NOMO-1 treated with dmso at 0.1 percent for 144 hours (cell line): ENCODE measurements around the gene ENPEP.
A peak's percentile ranks its signal among the peaks of the same experiment; 100 is the strongest.
"Not testable (repeated sequence)": the region's sequence is repeated elsewhere in the genome, so short reads cannot be mapped to it uniquely, and the experiment has no call there.

Source experiments
- DNase-seq: peaks from one replicate; lab custom pipeline; 2025; ENCODE audit not compliant: unreplicated experiment; lab: John Stamatoyannopoulos, UW

ENPEP gene

DNA sequence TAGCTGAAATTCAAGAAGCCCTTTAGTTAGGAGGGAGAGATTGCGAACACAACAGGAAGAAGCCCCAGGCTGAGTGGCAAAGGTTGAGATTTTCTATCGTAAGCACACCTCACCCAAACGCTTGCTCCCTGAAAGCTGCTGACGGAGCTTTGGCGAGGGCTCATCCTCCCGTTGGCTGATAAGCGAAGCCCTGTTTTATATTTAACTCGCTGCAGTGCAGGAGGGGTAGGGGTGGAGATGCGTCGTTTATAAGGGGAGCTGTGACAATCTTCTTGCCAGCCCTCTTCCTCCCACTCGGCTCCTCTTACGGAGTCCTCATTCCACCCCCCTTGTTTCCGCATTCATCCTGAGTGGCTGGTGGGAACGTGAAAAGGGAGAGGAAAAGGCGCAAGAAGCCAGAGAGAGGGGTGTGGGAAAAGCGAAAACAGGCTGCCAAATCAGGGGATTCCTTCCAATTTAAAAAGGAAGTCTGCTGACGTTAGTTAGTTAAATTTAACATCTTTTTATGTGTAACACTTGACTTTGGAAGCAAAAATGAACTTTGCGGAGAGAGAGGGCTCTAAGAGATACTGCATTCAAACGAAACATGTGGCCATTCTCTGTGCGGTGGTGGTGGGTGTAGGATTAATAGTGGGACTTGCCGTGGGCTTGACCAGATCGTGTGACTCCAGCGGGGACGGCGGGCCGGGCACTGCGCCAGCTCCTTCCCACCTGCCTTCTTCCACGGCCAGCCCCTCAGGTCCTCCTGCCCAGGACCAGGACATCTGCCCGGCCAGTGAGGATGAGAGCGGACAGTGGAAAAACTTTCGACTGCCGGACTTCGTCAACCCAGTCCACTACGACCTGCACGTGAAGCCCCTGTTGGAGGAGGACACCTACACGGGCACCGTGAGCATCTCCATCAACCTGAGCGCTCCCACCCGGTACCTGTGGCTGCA, at the start of gene ENPEP:
Gene ENPEP (plus strand): TSS at position 275 of the 938 bp plus-strand sequence. CDS start 260 bp downstream, at position 535.
- DNase-seq, result no peak

GRCh38 chr4:110431805-110432204, 44.1 kb upstream of the ENPEP start:
- not testable (repeated sequence) for DNase-seq

- not testable (repeated sequence) for DNase-seq
These were observed 38.7 kb upstream of the ENPEP start for GRCh38 chr4:110437292-110437691.

DNA sequence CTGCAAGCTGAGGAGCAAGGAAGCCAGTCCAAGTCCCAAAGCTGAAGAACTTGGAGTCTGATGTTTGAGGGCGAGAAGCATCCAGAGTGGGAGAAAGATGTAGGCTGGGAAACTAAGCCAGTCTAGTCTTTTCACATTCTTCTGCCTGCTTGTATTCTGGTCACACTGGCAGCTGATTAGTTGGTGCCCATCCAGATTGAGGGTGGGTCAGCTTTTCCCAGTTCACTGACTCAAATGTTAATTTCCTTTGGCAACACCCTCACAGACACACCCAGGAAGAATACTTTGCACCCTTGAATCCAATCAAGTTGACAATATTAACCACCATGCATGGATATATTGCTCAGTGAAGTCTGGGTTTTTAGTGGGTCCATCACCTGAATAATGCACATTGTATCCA, 36.7 kb upstream of the ENPEP start:
- DNase-seq, result not testable (repeated sequence)

DNA sequence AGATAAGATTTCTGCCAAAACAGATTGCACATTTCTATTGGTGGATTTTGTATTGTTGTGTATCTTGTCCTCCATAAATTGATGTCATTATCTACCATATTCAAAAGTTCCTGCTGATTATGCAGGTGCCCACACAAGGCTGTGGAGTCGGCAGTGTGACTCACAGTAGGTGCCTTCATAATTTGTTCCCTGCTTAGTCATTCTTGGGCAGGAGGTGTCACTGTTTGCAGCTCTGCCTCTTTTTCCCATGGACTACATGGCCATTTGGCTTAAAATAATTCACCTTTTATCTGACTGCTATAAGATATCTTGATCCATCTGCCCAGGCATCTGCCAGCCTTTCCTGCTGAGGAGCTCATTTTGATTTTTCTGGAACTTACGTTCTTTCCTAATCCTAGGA, 33.6 kb upstream of the ENPEP start:
- DNase-seq, result no peak

DNA sequence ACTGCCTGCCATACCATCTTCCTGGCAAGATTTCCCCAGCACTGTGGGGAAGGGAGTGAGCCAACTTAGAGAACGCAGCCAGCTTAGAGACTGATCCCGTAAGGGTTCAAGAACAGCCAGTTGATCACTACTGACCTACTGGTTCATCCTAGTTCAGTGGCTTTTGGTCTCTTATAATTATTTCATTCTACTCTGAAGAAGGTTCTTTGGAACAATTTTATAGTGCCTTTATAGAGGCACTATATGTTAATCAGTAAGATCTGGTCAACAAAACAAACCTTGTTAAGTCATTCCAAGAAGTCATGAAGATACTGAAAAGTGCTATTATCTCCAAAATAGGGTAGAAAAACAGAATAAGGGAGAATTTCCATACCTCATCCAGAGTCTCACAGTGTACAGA, 33.2 kb upstream of the ENPEP start:
- no peak for DNase-seq

GRCh38 chr4:110449947-110450346, 26.0 kb upstream of the ENPEP start:
- no peak for DNase-seq

- no peak for DNase-seq
These were observed 23.4 kb upstream of the ENPEP start for GRCh38 chr4:110452546-110452945.

DNA sequence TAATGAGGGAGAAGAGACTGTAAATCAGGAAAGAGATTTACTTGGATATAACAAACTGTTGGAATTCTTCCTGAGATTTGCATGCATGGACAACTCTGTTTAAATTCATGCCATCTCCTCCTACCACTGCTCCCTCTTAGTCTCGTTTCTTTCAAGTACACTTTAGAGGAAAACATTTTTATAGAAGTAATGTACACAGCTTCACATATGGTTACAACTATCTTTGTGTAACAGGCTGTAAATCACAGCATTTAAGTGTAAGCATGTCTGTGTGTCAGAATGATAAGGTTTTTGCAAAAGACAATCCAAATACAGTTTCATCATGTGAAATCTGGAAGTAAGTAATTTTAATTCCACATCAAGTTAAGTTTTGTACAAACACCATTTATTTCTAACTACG, 21.5 kb upstream of the ENPEP start:
- no peak for DNase-seq

GRCh38 chr4:110458494-110459266, 17.3 kb upstream of the ENPEP start:
- DNase-seq, result no peak

GRCh38 chr4:110460074-110460746, 15.7 kb upstream of the ENPEP start:
- no peak for DNase-seq

GRCh38 chr4:110467400-110467799, 8.6 kb upstream of the ENPEP start:
- no peak for DNase-seq

- no peak for DNase-seq
These were observed 3.2 kb upstream of the ENPEP start for GRCh38 chr4:110472583-110473329.

DNA sequence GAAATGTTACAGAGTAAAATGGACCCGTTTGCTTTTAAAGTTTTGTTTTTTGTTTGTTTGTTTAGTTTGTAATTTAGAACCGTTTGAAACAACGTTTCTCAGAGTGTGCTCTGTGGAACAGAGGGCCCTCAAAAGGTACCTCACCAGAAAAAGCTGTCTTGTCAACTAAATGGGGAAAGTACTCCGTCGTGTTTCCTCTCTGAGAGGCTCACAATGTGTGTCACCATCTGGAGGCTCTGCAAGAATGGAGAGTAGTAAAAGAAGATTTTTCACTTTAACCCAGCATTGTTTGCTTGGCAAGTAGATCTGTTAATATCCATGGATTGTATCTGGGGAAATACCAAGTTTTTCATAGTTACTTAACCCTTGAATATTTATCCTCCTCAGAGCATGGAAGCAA, 1.5 kb upstream of the ENPEP start:
- no peak for DNase-seq

DNA sequence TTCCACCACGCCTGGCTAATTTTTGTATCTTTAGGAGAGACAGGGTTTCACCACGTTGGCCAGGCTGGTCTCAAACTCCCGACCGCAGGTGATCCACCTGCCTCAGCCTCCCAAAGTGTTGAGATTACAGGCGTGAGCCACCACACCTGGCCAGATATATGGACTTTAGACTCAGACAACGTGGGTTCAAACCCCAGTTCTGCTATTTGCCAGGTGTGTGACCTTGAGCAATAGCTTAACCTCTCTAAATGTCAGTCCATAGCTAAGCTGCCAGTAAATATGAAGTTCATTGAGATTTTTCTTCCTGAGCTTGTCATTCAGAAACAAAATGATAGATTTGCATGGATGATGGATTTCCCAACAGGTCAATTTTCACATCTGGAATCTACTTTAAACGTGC, 875 bp upstream of the ENPEP start:
- not testable (repeated sequence) for DNase-seq

DNA sequence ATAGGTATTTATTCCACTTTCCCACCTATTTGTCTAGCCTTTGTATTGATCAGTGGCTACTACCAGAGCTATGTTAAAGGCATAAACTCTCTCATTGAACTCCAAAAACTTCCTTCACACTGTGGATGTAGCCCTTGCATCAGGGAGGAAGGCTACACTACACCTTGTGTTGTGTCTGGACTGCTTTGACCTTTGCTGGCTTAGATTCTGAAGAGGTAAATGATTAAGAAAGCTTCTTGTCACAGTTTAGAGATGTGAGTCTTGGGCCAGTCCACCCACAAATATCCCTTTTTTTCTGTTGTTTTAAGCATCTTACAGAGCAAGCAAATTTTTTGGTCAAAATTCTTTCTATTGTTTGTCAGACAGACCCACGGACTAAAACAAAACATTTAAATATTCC, 1.9 kb downstream of the ENPEP start:
- DNase-seq, result no peak

GRCh38 chr4:110480031-110480549, 4.1 kb downstream of the ENPEP start:
- no peak for DNase-seq

GRCh38 chr4:110480746-110481271, 4.9 kb downstream of the ENPEP start:
- no peak for DNase-seq

DNA sequence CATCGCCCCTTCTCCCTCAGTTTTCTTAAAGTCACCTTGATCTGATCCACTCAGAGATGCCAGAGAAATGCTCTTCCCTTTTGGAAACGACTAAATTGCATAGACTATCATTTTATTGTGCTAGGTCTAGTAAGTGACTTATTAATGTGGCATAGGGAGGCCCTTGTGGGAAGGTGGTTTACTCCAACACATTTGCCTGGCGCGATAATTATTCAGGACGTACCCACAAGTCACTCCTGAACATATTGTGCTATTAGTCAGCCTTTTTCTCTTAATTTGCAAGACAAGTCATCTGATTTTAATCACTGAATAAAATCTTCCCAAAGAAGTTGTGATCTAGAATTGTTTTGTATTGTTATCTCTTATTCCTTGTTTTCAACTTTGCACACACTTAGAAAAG, 7.6 kb downstream of the ENPEP start:
- DNase-seq, result no peak

- peak; percentile 15 for DNase-seq
These were observed 8.1 kb downstream of the ENPEP start for GRCh38 chr4:110484029-110484428.
